Fibroblast of skin of right quadriceps (primary cell): ENCODE measurements around the gene PKDCC.
A peak's percentile ranks its signal among the peaks of the same experiment; 100 is the strongest.
"Not testable (repeated sequence)": the region's sequence is repeated elsewhere in the genome, so short reads cannot be mapped to it uniquely, and the experiment has no call there.

Source experiments
- DNase-seq: peaks from one replicate; pipeline ENCODE4 v3.0.0-alpha.2; 2013

PKDCC gene

DNA sequence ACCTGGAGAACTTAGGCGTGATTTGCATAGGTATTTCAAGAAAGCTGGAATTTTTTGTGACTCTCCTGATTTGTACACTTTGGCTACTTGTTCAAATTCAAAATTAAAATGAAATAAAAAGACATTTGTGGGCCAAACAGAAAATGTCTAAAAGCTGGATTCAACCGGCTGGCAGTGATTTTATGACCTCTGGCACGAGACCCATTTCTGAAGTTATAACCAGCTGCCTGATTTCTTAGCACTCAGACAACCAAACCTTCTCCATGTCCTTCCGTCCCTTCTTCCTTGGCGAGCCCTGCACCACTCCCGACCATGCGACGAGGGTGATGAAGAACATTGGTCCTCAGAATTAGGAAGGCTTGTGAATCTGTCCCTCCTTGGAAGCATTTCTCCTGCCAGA is 19.7 kb downstream of the PKDCC start:
- DNase-seq = no peak

- no peak for DNase-seq
Observed at GRCh38 chr2:42068571-42069178, 20.9 kb downstream of the PKDCC start.

DNA sequence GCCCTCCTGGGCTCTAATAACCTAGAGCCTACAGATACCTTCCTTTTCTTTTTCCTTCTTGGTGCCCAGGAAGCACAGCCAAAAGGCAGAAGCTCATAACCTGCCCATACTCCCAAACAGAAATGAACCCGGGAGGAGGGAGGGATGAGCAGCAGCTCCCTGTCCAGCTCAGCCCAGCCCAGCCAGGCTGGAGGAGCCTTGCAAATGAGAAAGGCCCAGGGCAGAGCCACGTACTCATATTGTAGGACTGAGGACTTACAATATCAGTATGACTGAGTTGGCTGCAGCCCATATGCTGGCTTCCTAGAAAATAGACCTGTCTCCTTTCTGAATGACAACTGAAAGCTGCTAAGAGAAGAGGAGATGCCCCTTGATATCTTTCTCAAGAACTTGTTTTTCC is 21.7 kb downstream of the PKDCC start:
- no peak for DNase-seq

DNA sequence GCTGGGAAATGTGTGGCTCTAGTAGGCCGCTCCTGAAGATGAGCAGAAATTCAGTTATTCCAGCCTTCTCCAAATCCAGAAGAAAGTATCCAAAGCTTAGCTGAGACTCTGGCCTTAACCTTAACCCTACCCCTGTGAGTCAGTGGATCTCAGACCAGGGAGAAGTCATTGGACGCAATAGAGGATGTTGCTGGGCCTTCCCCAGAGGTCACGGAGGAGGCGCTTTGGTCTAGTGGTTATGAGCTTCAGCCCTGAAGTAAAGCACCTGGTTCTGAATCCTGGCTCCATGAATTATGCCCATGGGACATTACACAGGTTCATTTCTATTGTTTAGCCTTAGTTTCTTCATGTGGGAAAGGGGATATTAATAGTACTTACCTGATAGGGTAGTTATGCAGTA is 24.0 kb downstream of the PKDCC start:
- DNase-seq = no peak

GRCh38 chr2:42072349-42073118 is 24.7 kb downstream of the PKDCC start:
- DNase-seq = no peak

- DNase-seq = no peak
Observed at GRCh38 chr2:42073739-42074503, 26.1 kb downstream of the PKDCC start.

GRCh38 chr2:42074661-42075060 is 26.8 kb downstream of the PKDCC start:
- no peak for DNase-seq

GRCh38 chr2:42076357-42077225 is 28.8 kb downstream of the PKDCC start:
- DNase-seq = no peak

- DNase-seq = no peak
Observed at GRCh38 chr2:42077343-42077742, 29.5 kb downstream of the PKDCC start.

- no peak for DNase-seq
Observed at GRCh38 chr2:42079737-42080287, 32.0 kb downstream of the PKDCC start.

GRCh38 chr2:42081151-42081550 is 33.3 kb downstream of the PKDCC start:
- not testable (repeated sequence) for DNase-seq

GRCh38 chr2:42082016-42082415 is 34.2 kb downstream of the PKDCC start:
- no peak for DNase-seq

GRCh38 chr2:42084231-42084671 is 36.4 kb downstream of the PKDCC start:
- peak; percentile 86 for DNase-seq

- DNase-seq = not testable (repeated sequence)
Observed at GRCh38 chr2:42085070-42085469, 37.2 kb downstream of the PKDCC start.

DNA sequence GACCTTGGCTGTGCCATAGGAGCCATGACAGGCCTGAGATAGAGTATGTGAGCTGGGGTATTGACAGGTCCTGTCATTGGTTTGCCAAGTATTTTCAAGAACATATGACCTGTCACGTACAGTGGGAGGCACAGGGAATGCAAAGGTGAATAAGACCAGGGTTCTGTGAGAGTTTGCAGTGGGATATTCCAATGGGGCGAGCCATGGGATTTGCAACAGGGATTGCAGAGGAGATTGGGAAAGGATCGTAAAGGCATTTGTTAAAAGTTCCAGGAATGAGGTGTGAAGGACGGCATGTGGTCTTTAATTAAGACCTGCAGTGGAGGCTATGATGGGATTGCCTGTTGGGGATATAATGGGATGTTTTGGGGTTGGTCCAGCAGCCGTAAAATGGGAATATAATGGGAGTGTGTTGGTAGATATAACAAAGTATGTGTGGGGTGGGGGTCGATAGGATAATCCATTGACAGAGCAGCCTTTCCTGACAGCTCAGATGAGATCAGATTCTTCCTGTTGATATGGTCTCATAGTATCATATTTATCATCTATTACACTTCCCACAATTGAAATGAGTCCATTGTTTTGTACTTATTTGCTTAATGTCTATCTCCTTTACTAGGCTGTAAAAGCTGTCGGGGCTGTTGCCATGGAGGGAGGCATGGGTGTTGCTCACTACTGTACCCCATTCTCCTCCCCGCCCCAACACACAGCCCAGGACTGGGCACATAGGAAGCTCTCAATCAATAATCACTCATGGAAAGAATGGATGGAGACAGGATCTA is 38.1 kb downstream of the PKDCC start:
- no peak for DNase-seq

DNA sequence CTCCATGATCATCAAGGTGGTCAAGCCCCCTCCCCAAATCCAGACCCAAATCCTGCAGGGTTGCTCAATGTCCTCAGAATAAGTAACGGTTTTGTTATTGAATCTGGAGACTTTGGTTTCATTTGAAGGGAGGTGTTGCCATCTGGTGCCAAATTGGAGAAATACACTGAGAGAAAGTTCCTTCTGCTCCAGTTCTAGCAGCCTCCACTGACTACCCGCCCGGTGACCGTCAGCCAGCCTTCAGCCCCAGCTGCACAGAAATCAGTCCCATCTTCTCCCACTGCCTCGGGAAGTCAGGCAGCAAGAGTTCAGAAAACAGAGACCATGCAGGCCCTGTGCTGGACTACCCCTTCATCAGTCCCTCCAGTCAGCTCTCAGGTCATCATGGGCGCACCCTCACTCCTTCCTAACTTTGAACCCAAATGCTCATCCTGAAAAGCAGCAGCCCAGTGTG is 38.7 kb downstream of the PKDCC start:
- peak; percentile 68 for DNase-seq

DNA sequence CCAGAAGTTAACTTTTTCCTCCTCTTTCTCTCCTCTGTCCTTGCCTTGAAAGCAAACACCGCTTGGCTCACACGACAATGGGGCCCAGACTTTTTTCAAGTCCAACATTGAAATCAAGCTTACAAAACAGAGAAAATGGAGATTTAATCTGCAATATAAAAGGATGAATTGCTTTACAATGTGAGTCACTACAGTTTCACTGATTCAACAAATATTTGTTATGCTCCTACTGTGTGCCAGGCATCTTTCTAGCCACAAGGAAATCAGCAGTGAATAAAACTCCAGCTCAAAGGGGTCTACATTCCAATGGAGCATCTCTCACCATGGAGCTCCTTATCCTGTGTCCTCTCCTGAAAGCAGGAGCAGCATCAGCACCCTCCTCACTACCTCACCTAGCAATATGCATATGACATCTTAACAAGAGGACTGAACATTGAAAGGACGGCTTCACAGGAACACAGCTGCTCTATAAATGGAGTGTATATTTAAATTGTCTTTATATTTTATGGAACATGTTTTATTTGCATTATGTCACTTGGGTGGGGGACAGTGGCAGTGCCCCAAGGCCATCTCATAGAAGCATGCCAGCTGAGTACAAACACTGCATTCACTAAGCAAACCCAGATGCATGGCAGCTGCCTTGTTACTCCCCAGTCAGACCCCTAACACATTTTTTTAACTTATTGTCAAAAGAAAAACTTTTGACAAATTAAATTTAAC is 39.5 kb downstream of the PKDCC start:
- DNase-seq = no peak

GRCh38 chr2:42087857-42088195 is 40.0 kb downstream of the PKDCC start:
- no peak for DNase-seq

GRCh38 chr2:42089340-42089925 is 41.6 kb downstream of the PKDCC start:
- peak; percentile 30 for DNase-seq

DNA sequence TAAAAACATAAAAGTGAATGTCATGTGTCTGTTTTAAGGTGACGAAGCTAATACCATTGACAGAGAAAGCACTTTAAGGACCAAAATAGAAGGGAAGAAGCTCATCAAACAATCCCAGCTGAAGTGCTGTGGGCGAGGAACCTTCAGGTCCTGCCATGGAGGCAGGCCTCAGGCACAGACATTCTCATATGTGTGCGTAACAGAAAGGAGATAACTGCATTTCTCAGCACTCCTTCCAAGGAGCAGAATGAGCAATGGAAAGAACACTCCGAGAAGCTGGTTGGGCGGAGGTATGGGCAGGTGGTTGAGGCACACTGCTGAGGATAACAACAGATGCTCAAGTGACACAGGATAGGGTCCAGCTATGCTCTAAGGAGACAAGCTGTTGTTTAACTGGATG is 42.4 kb downstream of the PKDCC start:
- DNase-seq = no peak

DNA sequence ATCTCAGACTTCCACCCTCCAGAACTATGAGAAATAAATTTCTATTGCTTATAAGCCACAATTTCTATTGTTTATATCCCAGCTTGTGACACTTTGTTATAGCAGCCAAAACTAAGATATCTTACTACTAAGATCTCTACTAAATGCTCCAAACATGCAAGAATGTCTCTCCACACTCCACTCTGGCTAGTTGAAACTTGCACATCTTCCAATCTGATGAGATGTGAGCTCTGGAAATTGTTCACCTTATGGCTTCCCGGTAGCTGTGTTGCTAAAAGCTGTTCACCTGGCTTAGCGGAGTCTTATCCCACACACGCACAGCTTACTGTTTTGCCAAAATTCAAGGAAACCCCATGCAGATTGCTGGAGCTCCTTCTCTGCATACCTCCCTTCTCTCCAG is 43.9 kb downstream of the PKDCC start:
- no peak for DNase-seq
